Stimulated activated CD8-positive, alpha-beta memory T cell treated with anti-CD3 and anti-CD28 coated beads, Interleukin-15, amount 100 ng/mL, for 24 hours (primary cell): ENCODE data around the gene SEMA6D.
"Not testable (repeated sequence)": the region's sequence is repeated elsewhere in the genome, so short reads cannot be mapped to it uniquely, and the experiment has no call there.

Source experiments
- DNase-seq: peaks from one replicate; pipeline ENCODE4 v3.0.0-alpha.2; 2020; ENCODE audit warnings: low read depth

Gene SEMA6D

DNA sequence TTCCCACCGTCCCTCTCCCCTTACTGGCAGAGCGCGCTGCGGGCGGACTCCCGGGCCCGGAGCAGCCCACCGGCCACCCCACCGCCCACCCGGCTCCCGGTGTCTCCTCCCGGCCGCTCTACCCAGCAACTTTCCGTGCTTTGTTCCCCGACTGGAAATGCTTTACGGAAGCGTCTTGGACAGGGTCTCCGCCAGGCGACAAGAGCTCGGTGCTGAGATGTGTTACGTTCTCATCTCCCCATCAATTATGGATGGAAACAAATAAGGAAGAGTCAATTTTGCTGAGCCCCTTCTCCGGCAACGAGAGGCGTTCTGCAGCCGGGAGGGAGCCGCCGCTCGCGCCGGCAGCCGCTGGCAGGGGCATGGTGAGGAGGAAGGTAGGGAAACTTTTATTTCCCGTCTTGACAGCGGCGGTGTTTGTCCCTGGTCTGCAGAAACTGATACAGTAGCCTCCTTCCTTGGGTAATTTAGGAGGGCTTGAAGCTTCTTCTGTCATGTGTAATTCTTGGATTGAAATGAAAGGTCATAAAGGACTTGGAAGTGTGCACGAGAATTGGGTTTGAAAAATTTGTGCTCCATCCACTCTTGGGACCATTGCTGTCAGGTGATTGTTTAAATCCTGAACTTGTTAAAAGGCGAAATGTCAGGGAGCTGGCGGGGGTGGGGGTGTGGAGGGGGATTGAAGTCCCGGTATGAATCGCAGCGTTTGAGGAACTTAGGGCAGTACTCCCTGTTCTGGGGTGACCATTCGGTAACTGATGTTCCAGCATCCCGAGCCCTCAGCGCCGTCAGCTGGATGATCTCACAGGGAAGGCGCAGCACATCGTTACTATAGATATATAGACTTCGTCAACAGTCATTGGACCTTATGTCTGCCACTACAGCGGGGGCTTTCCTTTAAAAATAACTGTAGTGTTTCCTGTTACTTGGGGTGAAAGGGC lies 1.5 kb downstream of the SEMA6D start:
- no peak for DNase-seq

- DNase-seq = no peak
These were observed 2.4 kb downstream of the SEMA6D start for GRCh38 chr15:47719730-47720129.

GRCh38 chr15:47720555-47720954 lies 3.2 kb downstream of the SEMA6D start:
- DNase-seq = no peak

DNA sequence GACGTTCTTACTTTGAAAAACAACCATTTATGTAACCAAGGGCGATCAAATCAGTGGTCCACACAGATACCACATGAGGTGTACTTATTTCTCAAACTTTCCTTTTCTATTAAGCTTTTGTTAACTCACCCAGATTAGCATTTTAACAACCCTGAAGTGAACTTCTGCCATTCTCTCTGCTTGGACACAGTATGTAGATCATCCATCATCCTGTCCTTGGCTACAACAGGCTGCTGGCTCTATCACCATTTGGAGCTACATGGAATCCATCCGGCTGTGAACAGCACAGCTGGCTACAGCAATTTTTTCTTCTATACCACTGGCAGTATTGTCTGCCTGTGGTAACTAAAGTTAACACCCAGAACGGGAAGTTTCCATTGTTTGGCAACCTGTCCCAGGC lies 4.4 kb downstream of the SEMA6D start:
- DNase-seq = no peak

- DNase-seq = no peak
These were observed 7.0 kb downstream of the SEMA6D start for GRCh38 chr15:47724346-47724745.

GRCh38 chr15:47725051-47725450 lies 7.7 kb downstream of the SEMA6D start:
- DNase-seq = no peak

DNA sequence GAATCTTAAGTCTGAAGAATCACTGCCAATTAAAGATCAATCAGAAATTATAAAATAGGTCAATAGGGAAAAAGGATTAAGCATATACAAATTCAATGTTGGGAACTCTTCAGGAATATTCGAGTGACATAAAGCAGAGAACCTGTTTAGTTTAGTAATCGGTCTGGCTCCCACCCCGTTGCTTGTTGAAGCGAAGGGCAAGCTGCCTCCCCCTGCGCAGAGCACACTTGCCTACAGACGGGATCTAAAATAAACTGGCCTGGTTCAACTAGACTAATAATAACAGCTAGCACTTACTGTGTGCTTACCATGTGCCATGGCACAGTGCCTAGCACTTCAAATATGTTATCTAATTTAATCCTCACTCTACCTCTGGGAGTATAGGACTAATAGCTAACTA lies 8.6 kb downstream of the SEMA6D start:
- DNase-seq = no peak

DNA sequence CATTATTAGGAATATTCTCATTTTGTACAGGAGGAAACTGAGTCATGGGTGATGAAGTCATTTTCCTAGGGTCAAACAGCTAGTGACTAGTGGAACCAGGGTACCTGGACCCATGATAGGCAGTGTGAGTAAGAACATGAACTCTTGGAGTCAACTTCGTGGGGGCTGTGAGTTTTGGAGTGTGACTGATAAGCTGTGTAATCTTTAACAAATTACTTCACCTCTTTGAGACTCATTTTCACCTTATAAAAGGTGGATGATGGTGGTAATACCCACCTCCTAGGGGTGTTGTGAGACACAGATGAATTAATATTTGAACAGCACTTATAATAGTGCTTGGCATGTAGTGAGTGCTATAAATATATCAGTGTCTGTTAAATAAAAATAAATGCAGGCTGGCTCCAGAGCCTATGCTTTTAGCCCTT lies 9.1 kb downstream of the SEMA6D start:
- DNase-seq = no peak

- DNase-seq = no peak
These were observed 9.8 kb downstream of the SEMA6D start for GRCh38 chr15:47727137-47727536.

DNA sequence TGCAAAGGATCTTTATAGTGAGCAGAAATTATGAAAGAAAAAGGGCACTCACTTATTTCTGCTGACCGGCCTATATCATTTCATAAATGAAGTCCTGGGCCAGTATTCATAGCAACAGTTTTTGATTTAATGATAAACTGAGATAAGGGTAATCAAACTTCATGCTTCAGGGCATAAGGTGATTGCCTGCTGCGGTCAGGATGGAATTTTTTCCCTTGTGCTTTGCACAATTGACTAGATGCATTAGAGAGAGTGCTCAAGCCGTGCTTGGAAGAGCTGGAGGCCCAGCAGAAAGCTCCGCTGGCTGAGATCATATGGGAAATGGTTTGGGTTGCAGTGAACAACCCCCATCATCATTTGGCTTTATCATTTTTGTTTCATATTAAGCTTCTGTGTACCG lies 10.4 kb downstream of the SEMA6D start:
- DNase-seq = no peak

- DNase-seq = no peak
These were observed 11.1 kb downstream of the SEMA6D start for GRCh38 chr15:47728426-47728825.

DNA sequence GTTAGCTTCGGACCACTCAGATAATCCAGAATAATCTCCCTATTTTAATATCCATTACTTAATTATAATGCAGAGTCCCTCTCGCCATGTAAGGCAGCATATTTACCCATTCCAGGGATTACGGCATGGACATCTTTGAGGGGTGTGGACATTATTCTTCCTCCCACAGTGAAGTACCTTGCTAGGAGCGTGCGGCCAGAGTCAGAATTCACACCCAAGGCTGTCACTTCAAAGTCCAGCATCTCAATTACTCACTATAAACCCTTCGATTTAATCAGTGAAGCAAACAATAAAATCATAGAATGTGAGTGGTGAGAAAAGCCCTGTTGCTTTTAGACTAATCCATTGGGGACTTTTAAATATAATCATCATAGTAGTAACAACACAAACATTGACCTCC lies 11.6 kb downstream of the SEMA6D start:
- no peak for DNase-seq

GRCh38 chr15:47731230-47731629 lies 13.9 kb downstream of the SEMA6D start:
- no peak for DNase-seq

GRCh38 chr15:47732248-47732647 lies 14.9 kb downstream of the SEMA6D start:
- DNase-seq = no peak

- no peak for DNase-seq
These were observed 15.8 kb downstream of the SEMA6D start for GRCh38 chr15:47733085-47733484.

- DNase-seq = no peak
These were observed 19.0 kb downstream of the SEMA6D start for GRCh38 chr15:47736143-47736786.

GRCh38 chr15:47737477-47737876 lies 20.2 kb downstream of the SEMA6D start:
- no peak for DNase-seq

- DNase-seq = not testable (repeated sequence)
These were observed 21.0 kb downstream of the SEMA6D start for GRCh38 chr15:47738144-47738825.

GRCh38 chr15:47741082-47741481 lies 23.8 kb downstream of the SEMA6D start:
- DNase-seq = no peak

DNA sequence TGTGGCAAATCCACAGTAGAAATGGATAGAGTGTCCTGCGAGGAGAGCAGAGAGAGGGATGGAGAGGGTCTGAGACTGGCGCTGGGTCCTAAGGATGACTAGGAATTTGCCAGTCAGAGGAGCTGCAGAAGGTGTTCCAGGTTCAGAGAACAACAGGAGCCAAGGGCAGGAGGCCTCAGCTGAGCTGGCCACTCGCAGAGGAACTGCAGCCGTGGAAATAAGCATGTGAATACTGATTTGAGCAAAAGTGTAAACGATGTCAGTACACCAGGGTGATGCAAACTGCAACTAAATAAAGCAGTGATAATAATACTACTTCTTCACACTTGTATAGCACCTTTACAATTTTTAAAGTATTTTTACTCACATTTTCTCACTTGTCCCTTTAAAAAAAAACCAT lies 24.6 kb downstream of the SEMA6D start:
- DNase-seq = no peak

- DNase-seq = no peak
These were observed 25.0 kb downstream of the SEMA6D start for GRCh38 chr15:47742334-47742733.

DNA sequence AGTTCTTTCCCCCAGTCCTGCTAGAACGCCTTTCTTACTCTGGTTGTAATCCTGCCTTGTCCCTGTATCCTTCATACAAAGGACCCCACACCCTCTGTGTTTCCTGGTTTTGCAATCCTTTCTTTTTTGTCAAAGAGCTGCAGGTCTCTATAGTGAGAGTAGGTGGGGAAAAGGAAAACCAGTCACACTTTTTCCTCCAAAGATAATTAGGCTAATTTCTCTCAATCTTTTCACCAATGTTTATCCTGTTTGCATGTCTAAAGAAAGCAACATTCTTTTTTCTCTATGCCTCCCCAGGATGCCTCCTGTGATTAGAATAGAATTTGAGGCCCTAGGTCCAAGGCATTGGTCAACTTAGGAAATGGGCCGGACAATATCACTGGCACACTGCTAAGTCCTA lies 25.4 kb downstream of the SEMA6D start:
- no peak for DNase-seq

DNA sequence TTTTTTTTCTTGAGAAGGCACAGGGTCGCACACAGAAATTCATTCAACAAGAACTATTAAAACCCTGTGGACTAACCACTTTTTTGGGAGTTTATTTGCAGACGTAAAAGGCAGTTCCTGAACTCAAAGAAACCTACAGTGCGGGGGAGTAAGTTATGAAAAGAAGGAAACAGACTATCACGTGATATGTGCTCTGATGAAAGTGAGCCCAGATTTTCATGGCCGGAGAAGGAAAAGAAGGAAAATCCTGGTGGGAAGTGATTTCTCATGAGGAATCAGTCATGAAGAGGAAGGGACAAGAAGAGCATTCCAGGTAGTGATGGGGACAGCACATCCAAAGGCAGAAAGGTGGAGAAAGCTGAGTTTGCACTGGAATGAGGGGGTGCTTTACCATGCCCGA lies 26.1 kb downstream of the SEMA6D start:
- DNase-seq = no peak
